ENCODE measurements around the gene LIFR. TPM values are rescaled to one million over a fixed set of nuclear protein-coding genes. Genes with fewer than 3 reads are reported as not detected.

The LIFR gene
- total and polyA plus RNA-seq, 2 of the 4 experiments (the other 2 are of a cell fraction), result 1.9 to 10.4 TPM

DNA sequence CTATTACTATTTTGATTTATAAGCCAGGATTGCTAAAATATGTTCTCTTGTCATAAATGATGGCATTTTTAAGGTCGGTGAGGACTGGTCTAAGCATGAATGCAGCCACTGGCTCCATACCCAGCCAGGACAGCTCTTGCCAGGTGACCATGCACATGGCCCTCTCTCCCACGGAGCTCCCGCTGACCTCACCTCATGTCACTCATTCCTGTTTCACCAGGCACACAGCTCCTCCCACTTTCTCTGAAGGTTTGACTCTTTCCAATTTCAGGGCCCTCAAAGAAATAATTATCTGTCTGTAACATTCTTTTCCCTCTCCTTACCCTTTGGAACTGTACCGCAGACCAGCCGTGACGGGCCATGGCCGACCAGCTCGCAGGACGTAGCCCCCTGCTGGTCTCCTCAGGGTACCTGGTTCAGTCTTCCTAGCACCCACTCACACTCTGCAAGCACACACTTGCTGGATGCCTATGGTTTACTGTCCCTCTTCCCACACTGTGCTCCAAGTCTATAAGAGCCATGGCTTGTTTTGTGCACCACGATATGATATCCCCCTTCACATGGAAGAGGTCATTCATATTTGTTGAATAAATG, 72.5 kb downstream of the LIFR start:
- H2BK15ac ChIP-seq (ENCODE audit: low read depth, low read length), result no peak overlapping the region
- TF ChIP-seq, protein P1, sequence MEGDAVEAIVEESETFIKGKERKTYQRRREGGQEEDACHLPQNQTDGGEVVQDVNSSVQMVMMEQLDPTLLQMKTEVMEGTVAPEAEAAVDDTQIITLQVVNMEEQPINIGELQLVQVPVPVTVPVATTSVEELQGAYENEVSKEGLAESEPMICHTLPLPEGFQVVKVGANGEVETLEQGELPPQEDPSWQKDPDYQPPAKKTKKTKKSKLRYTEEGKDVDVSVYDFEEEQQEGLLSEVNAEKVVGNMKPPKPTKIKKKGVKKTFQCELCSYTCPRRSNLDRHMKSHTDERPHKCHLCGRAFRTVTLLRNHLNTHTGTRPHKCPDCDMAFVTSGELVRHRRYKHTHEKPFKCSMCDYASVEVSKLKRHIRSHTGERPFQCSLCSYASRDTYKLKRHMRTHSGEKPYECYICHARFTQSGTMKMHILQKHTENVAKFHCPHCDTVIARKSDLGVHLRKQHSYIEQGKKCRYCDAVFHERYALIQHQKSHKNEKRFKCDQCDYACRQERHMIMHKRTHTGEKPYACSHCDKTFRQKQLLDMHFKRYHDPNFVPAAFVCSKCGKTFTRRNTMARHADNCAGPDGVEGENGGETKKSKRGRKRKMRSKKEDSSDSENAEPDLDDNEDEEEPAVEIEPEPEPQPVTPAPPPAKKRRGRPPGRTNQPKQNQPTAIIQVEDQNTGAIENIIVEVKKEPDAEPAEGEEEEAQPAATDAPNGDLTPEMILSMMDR (conservative IDR thresholded peaks at IDR 0.05; ENCODE audit: low read depth, low read length), result no peak
- TF ChIP-seq SMC3 (IDR thresholded peaks at IDR 0.05; ENCODE audit: low read depth, low read length) (no peak), BHLHE40 (IDR thresholded peaks at IDR 0.05; ENCODE audit: low read depth, low read length) (no peak), RFX5 (IDR thresholded peaks at IDR 0.05; ENCODE audit: low read depth, low read length) (no peak), USF2 (IDR thresholded peaks at IDR 0.05; ENCODE audit: low read depth, low read length) (no peak), MAZ (IDR thresholded peaks at IDR 0.05; ENCODE audit: borderline replicate concordance, low read depth, low read length) (no peak), NFE2L2 (IDR thresholded peaks at IDR 0.05; ENCODE audit: low read depth, low read length) (no peak), MXI1 (IDR thresholded peaks at IDR 0.05; ENCODE audit: borderline replicate concordance, low read depth, low read length) (no peak)
- H3K23ac ChIP-seq (ENCODE audit: low read depth, low read length), result no peak overlapping the region
- DNase-seq (no peak), ATAC-seq (ENCODE audit: low read depth) (no peak)
- no peaks in the 10 kb centered on the region; the same call in 1 of the 2 replicates for H3K4me1 ChIP-seq (ENCODE audit: control insufficient read depth, insufficient read depth, low read length)
- H3K14ac ChIP-seq (replicated peaks; ENCODE audit: low read depth, low read length), result no peak overlapping the region
- no peak overlapping the region for H3K18ac ChIP-seq (ENCODE audit: low read depth, low read length)
- no peak overlapping the region for H4K8ac ChIP-seq (ENCODE audit: low read depth in 2 of 2, low read length in 2 of 2)
- H2AK5ac ChIP-seq (ENCODE audit: low read depth, low read length), result no peak overlapping the region
- ChIA-PET CTCF (no interaction called here), POLR2A (ENCODE audit: unreplicated experiment) (no interaction called here)
- no TSS peak for BruUV-seq (replicated peaks)
- no peak overlapping the region for H3K27ac ChIP-seq (ENCODE audit: insufficient read depth, low read length)
- H3K56ac ChIP-seq (ENCODE audit: extremely low read depth, insufficient read depth, low read length), result no peak overlapping the region
- no peaks in the 10 kb centered on the region for H4K20me1 ChIP-seq (ENCODE audit: insufficient read depth, low read length)
- no peak overlapping the region for H4K91ac ChIP-seq (ENCODE audit: insufficient read depth, low read depth, low read length)
- dilution Hi-C loops (cut with HindIII; ENCODE audit: low sequenced_read_pairs, unreplicated experiment) (no loop called here), intact Hi-C loops (cut with micrococcal nuclease) (no loop called here), in situ Hi-C loops (cut with MboI; ENCODE audit: low sequenced_read_pairs) (no loop called here)
- no peak overlapping the region for H2AK9ac ChIP-seq (replicated peaks; ENCODE audit: low read depth, low read length, poor library complexity)
- no peak overlapping the region for H2BK5ac ChIP-seq (ENCODE audit: low read depth, low read length, poor library complexity, severe bottlenecking)
- H2BK20ac ChIP-seq (ENCODE audit: low read depth, low read length), result no peak overlapping the region
- H4K5ac ChIP-seq (ENCODE audit: low read depth, low read length), result no peak overlapping the region
- H3K4me2 ChIP-seq (ENCODE audit: low read depth, low read length), result no peak overlapping the region
- no peak overlapping the region for H3K9ac ChIP-seq (ENCODE audit: low read depth, low read length)
- no peak overlapping the region for H2BK120ac ChIP-seq (ENCODE audit: low read depth, low read length)
- peaks cover 25% of the 10 kb centered on the region for H3K36me3 ChIP-seq (ENCODE audit: control insufficient read depth, insufficient read depth, low read length)
- H3K79me1 ChIP-seq (ENCODE audit: low read depth in 1 of 2, low read length in 2 of 2), result no peaks in the 10 kb centered on the region
- peaks cover 5% of the 10 kb centered on the region; the same call in 1 of the 2 replicates for H3K9me1 ChIP-seq (ENCODE audit: insufficient read depth, low read length)
- no peaks in the 10 kb centered on the region for H3K9me3 ChIP-seq (ENCODE audit: control insufficient read depth, insufficient read depth, low read length)
- no peaks in the 10 kb centered on the region for H3K27me3 ChIP-seq (ENCODE audit: control insufficient read depth, insufficient read depth, low read length)
- H3K4ac ChIP-seq (ENCODE audit: low read depth, low read length), result no peak overlapping the region
- WGBS, 2 experiments (ENCODE audit: extremely low coverage in 2 of 2, insufficient read length in 1 of 2), result 100% methylated on average over 6 of the region's 10 CpGs; no CpG with 5 or more reads in 1 of the 2 experiments
- no peak overlapping the region for H3K4me3 ChIP-seq (ENCODE audit: insufficient read depth, low read depth, low read length)
- H2AFZ ChIP-seq (replicated peaks; ENCODE audit: low read length, poor library complexity), result no peak overlapping the region
